Parathyroid adenoma (tissue), 2 donors: ENCODE data around the gene MS4A15.

Experiments used
- H2AFZ ChIP-seq: fragments of 300-600 bp; sonication (generic); one replicate; pipeline ENCODE4 v1.7.0; 2017; ENCODE audit warnings: antibody characterized with exemption, mild to moderate bottlenecking
- H3K27ac ChIP-seq: fragments of 300-600 bp; sonication (generic); one replicate; pipeline ENCODE4 v1.7.0; 2017
- H3K27me3 ChIP-seq: fragments of 300-600 bp; sonication (generic); one replicate; pipeline ENCODE4 v1.7.0; 2017; ENCODE audit warnings: low read length; ENCODE audit not compliant: control insufficient read depth, insufficient read depth
- H3K36me3 ChIP-seq: fragments of 300-600 bp; sonication (generic); one replicate; pipeline ENCODE4 v1.7.0; 2017; ENCODE audit warnings: low read length; ENCODE audit not compliant: control insufficient read depth, insufficient read depth
- H3K4me1 ChIP-seq: fragments of 300-600 bp; sonication (generic); one replicate; pipeline ENCODE4 v1.7.0; 2017; ENCODE audit warnings: control low read depth
- H3K4me2 ChIP-seq: fragments of 300-600 bp; sonication (generic); one replicate; pipeline ENCODE4 v1.7.0; 2017; ENCODE audit warnings: low read length
- H3K4me3 ChIP-seq: fragments of 300-600 bp; sonication (generic); one replicate; pipeline ENCODE4 v1.7.0; 2017; ENCODE audit warnings: low read depth, low read length
- H3K79me2 ChIP-seq: fragments of 300-600 bp; sonication (generic); one replicate; pipeline ENCODE4 v1.7.0; 2017; ENCODE audit warnings: control low read depth
- H3K9ac ChIP-seq: fragments of 300-600 bp; sonication (generic); one replicate; pipeline ENCODE4 v1.7.0; 2017; ENCODE audit warnings: mild to moderate bottlenecking
- H3K9me3 ChIP-seq: fragments of 300-600 bp; sonication (generic); one replicate; pipeline ENCODE4 v1.7.0; 2017; ENCODE audit warnings: low read length; ENCODE audit not compliant: control insufficient read depth
- TF ChIP-seq, protein P1 (sequence below): fragments of 300-600 bp; sonication (generic); IDR thresholded peaks from one replicate; pipeline ENCODE4 v1.7.0; 2017; ENCODE audit warnings: antibody characterized with exemption, mild to moderate bottlenecking
- donor health status: primary hyperparathyroidism.

The MS4A15 gene

DNA sequence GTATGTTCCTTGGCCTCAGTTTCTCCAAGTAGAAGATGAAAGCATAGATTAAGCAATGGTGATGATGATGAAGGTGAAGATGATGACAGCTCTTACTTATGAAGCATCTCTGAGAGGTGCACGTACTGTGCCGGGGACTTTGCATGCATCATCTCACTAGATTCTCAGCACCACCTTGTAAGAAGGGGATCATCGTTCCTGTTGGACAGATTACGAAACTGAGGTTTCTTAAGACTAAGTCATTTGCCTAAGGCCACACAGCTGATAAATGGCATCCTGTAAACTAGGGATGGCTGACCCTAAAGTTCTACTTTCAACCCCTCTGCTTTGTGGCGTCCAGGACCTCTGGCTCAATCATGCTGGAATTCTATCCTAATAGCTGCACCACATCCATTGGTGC is 8.7 kb downstream of the MS4A15 start:
- no peaks in the 10 kb centered on the region for H3K27me3 ChIP-seq
- no peak overlapping the region for H3K4me2 ChIP-seq

GRCh38 chr11:60766547-60766946 is 9.9 kb downstream of the MS4A15 start:
- Histone ChIP-seq H3K27ac (no peak overlapping the region), H3K9me3 (no peaks in the 10 kb centered on the region), H3K4me1 (no peaks in the 10 kb centered on the region), H3K9ac (no peak overlapping the region), H3K4me2 (no peak overlapping the region), H3K36me3 (no peaks in the 10 kb centered on the region), H3K4me3 (no peak overlapping the region), H2AFZ (no peak overlapping the region), H3K79me2 (no peaks in the 10 kb centered on the region), H3K27me3 (no peaks in the 10 kb centered on the region)
- TF ChIP-seq, protein P1, sequence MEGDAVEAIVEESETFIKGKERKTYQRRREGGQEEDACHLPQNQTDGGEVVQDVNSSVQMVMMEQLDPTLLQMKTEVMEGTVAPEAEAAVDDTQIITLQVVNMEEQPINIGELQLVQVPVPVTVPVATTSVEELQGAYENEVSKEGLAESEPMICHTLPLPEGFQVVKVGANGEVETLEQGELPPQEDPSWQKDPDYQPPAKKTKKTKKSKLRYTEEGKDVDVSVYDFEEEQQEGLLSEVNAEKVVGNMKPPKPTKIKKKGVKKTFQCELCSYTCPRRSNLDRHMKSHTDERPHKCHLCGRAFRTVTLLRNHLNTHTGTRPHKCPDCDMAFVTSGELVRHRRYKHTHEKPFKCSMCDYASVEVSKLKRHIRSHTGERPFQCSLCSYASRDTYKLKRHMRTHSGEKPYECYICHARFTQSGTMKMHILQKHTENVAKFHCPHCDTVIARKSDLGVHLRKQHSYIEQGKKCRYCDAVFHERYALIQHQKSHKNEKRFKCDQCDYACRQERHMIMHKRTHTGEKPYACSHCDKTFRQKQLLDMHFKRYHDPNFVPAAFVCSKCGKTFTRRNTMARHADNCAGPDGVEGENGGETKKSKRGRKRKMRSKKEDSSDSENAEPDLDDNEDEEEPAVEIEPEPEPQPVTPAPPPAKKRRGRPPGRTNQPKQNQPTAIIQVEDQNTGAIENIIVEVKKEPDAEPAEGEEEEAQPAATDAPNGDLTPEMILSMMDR: no peak

More for the DNA sequence above, 8.7 kb downstream of the MS4A15 start:
- no peak overlapping the region for H3K4me3 ChIP-seq
- H3K4me1 ChIP-seq: no peaks in the 10 kb centered on the region
- no peaks in the 10 kb centered on the region for H3K79me2 ChIP-seq
- no peak overlapping the region for H2AFZ ChIP-seq
- TF ChIP-seq, protein P1: no peak
- H3K9me3 ChIP-seq: no peaks in the 10 kb centered on the region
- no peaks in the 10 kb centered on the region for H3K36me3 ChIP-seq
- no peak overlapping the region for H3K27ac ChIP-seq
- H3K9ac ChIP-seq: no peak overlapping the region

DNA sequence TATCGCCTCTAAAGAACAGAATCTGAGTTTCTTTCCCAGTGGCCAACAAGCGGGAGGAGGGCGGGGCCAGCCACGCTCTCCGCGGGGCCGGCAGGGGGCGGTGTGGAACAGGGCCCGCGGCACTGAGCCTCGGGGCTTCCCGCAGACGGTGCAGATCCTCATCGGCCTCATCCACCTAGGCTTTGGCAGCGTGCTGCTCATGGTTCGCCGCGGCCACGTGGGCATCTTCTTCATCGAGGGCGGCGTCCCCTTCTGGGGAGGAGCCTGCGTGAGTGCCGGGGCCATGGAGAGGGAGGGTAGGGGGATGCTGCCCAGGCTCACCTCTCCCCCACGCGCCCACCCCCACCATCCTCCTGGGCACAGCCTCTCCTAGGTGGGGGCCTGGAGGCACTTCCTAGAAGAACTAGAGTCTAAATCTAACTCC is 10.7 kb downstream of the MS4A15 start:
- no peaks in the 10 kb centered on the region for H3K9me3 ChIP-seq
- no peak overlapping the region for H3K4me2 ChIP-seq
- no peaks in the 10 kb centered on the region for H3K36me3 ChIP-seq
- TF ChIP-seq, protein P1: no peak
- no peak overlapping the region for H3K27ac ChIP-seq
- H2AFZ ChIP-seq: no peak overlapping the region
- no peak overlapping the region for H3K9ac ChIP-seq
- H3K4me1 ChIP-seq: no peaks in the 10 kb centered on the region
- H3K79me2 ChIP-seq: no peaks in the 10 kb centered on the region
- no peaks in the 10 kb centered on the region for H3K27me3 ChIP-seq
- no peak overlapping the region for H3K4me3 ChIP-seq

- H3K9ac ChIP-seq: no peak overlapping the region
- no peaks in the 10 kb centered on the region for H3K36me3 ChIP-seq
- H3K4me2 ChIP-seq: no peak overlapping the region
- H3K9me3 ChIP-seq: no peaks in the 10 kb centered on the region
- no peaks in the 10 kb centered on the region for H3K4me1 ChIP-seq
- no peaks in the 10 kb centered on the region for H3K79me2 ChIP-seq
- H3K27ac ChIP-seq: no peak overlapping the region
- H2AFZ ChIP-seq: no peak overlapping the region
- no peaks in the 10 kb centered on the region for H3K27me3 ChIP-seq
- TF ChIP-seq, protein P1: no peak
- no peak overlapping the region for H3K4me3 ChIP-seq
These were observed 11.5 kb downstream of the MS4A15 start for GRCh38 chr11:60768202-60768601.

DNA sequence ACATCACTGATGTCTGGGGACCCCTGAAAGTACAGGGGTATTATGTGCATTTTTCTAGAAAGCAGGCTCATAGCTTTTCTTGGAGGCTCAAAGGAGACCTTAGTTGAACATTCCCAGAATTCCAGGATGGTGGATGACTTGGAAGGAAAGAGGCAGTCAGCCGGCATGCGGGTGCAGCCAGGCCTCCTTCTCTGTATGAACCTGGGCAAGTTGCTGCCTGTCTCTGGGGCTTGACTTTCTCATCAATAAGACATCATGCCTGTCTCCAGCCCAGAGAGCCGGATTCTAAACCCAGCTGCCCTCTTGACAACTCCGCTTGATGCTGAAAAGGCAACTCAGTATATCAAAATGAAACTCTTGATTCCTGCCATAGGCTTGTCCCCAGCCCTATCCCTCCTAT is 12.6 kb downstream of the MS4A15 start:
- no peaks in the 10 kb centered on the region for H3K27me3 ChIP-seq
- no peaks in the 10 kb centered on the region for H3K9me3 ChIP-seq
- H3K4me3 ChIP-seq: no peak overlapping the region

More for the DNA sequence above, 12.6 kb downstream of the MS4A15 start:
- Histone ChIP-seq H3K9ac (no peak overlapping the region), H3K4me2 (no peak overlapping the region), H3K27ac (no peak overlapping the region), H3K36me3 (no peaks in the 10 kb centered on the region), H3K4me1 (no peaks in the 10 kb centered on the region), H2AFZ (no peak overlapping the region), H3K79me2 (no peaks in the 10 kb centered on the region)
- TF ChIP-seq, protein P1: no peak
